KMS-11 (cell line): ENCODE results near the gene SMIM9.

Source experiments
- H2AFZ ChIP-seq: fragments of 200-600 bp; sonication (generic); 2 replicates; pipeline ENCODE4 v1.6.1; 2016; ENCODE audit warnings: antibody characterized with exemption, mixed run types, low read depth
- H3K27ac ChIP-seq: fragments of 200-600 bp; sonication (generic); 2 replicates; pipeline ENCODE4 v1.6.1; 2016; ENCODE audit warnings: mild to moderate bottlenecking, mixed run types
- H3K27me3 ChIP-seq: fragments of 200-600 bp; sonication (generic); 2 replicates; pipeline ENCODE4 v1.6.1; 2017; ENCODE audit warnings: mild to moderate bottlenecking, low read depth, mixed run types, moderate library complexity; ENCODE audit not compliant: insufficient read depth
- H3K36me3 ChIP-seq: fragments of 200-600 bp; sonication (generic); 2 replicates; pipeline ENCODE4 v1.6.1; 2017; ENCODE audit warnings: mild to moderate bottlenecking, mixed run types; ENCODE audit not compliant: insufficient read depth
- H3K4me1 ChIP-seq: fragments of 200-600 bp; sonication (generic); 2 replicates; pipeline ENCODE4 v1.6.1; 2016; ENCODE audit warnings: mild to moderate bottlenecking, low read depth, mixed run types; ENCODE audit not compliant: poor library complexity, severe bottlenecking
- H3K4me2 ChIP-seq: fragments of 200-600 bp; sonication (generic); 2 replicates; pipeline ENCODE4 v1.7.0; 2016; ENCODE audit warnings: mild to moderate bottlenecking, mixed run types
- H3K4me3 ChIP-seq: fragments of 200-600 bp; sonication (generic); IDR thresholded peaks from 2 replicates; pipeline ENCODE4 v1.6.1; 2017; ENCODE audit warnings: low read depth, low read length, mixed read lengths; ENCODE audit not compliant: insufficient read depth
- H3K79me2 ChIP-seq: fragments of 200-600 bp; sonication (generic); 2 replicates; pipeline ENCODE4 v1.6.1; 2016; ENCODE audit warnings: low read depth, mixed run types; ENCODE audit not compliant: insufficient read depth
- H3K9ac ChIP-seq: fragments of 200-600 bp; sonication (generic); 2 replicates; pipeline ENCODE4 v1.6.1; 2016; ENCODE audit warnings: mild to moderate bottlenecking, mixed run types
- H4K20me1 ChIP-seq: fragments of 200-600 bp; sonication (generic); 2 replicates; pipeline ENCODE4 v1.6.1; 2016; ENCODE audit warnings: mild to moderate bottlenecking, mixed run types; ENCODE audit not compliant: insufficient read depth
- CTCF ChIP-seq: fragments of 200-600 bp; sonication (generic); conservative IDR thresholded peaks from 2 replicates; pipeline ENCODE4 v1.6.1; 2017; ENCODE audit warnings: low read depth, mild to moderate bottlenecking, antibody characterized with exemption, low read length, moderate library complexity, mixed read lengths

SMIM9 gene

DNA sequence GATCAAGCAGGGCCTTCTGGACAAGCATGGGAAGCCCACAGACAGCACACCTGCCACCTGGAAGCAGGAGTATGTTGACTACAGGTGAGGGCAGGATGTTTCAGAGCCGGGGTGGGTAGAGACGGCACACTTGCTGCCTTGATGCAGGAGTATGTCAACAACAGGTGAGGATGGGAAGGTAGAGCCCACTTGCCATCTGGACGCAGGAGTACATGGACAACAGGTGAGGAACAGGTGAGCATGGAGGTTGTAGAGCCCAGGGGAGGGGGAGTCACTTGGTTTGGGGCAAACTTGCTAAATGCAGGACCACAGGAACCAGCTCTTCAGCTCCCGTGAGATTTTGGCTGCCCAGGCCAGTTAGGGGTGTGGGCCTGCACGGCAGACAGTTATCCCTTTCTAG, 59.8 kb downstream of the SMIM9 start:
- Histone ChIP-seq H3K9ac (no peak overlapping the region), H2AFZ (no peak overlapping the region), H3K27me3 (no peaks in the 10 kb centered on the region), H3K79me2 (no peaks in the 10 kb centered on the region), H3K4me3 (no peak overlapping the region), H4K20me1 (no peaks in the 10 kb centered on the region), H3K27ac (no peak overlapping the region), H3K36me3 (no peaks in the 10 kb centered on the region; the same call in 1 of the 2 replicates), H3K4me1 (no peaks in the 10 kb centered on the region), H3K4me2 (no peak overlapping the region)
- no peak for TF ChIP-seq CTCF
